ENCODE results near the gene RAB44. TPM values are rescaled to one million over a fixed set of nuclear protein-coding genes. Genes with fewer than 3 reads are reported as not detected.

RAB44 gene
- total RNA-seq, 1 experiment from 2014 or later, result not detected

GRCh38 chr6:36703081-36703606 lies 5.5 kb downstream of the RAB44 start:
- Histone ChIP-seq H3K18ac (ENCODE audit: insufficient read length, low read depth, low read length) (no peak overlapping the region), H3K9me3 (ENCODE audit: control insufficient read depth, low read depth, low read length) (no peaks in the 10 kb centered on the region), H3K23me2 (ENCODE audit: insufficient read length, low read depth, low read length, poor library complexity, severe bottlenecking) (no peaks in the 10 kb centered on the region), H3K23ac (ENCODE audit: insufficient read length, low read depth, low read length) (no peak overlapping the region), H3K14ac (ENCODE audit: insufficient read depth, low read length) (no peak overlapping the region), H2AK5ac (ENCODE audit: insufficient read length, low read length) (no peak overlapping the region), H3K4me2 (ENCODE audit: insufficient read depth, insufficient read length, low read length) (no peak overlapping the region), H3K4ac (ENCODE audit: low read depth, low read length) (no peak overlapping the region), H3K4me1 (ENCODE audit: insufficient read depth, low read length) (no peaks in the 10 kb centered on the region), H4K20me1 (ENCODE audit: control insufficient read depth, insufficient read depth, insufficient read length) (no peaks in the 10 kb centered on the region), H3K27me3 (ENCODE audit: insufficient read depth, low read length) (no peaks in the 10 kb centered on the region), H4K5ac (ENCODE audit: insufficient read length, low read depth, low read length) (no peak overlapping the region), H2AFZ (ENCODE audit: low read length) (no peak overlapping the region), H2BK120ac (ENCODE audit: low read depth, low read length, poor library complexity, severe bottlenecking) (no peak overlapping the region), H4K91ac (ENCODE audit: insufficient read length, low read depth, low read length) (no peak overlapping the region), H2BK20ac (ENCODE audit: low read depth, low read length, poor library complexity, severe bottlenecking) (no peak overlapping the region), H3K79me2 (ENCODE audit: insufficient read depth, low read length) (no peaks in the 10 kb centered on the region), H4K8ac (replicated peaks; ENCODE audit: insufficient read length, low read depth, low read length) (no peak overlapping the region), H3K79me1 (ENCODE audit: insufficient read depth, low read depth, low read length, poor library complexity, severe bottlenecking) (no peaks in the 10 kb centered on the region), H3K56ac (ENCODE audit: insufficient read length, low read depth, low read length) (no peak overlapping the region), H2BK15ac (ENCODE audit: low read depth, low read length) (no peak overlapping the region), H3T11ph (ENCODE audit: low read length) (no peak overlapping the region), H3K9ac (ENCODE audit: extremely low read depth, insufficient read length, low read length) (no peak overlapping the region), H3K27ac (ENCODE audit: insufficient read length, low read depth, low read length) (no peak overlapping the region), H2BK5ac (ENCODE audit: insufficient read length, low read length) (no peak overlapping the region), H2BK12ac (ENCODE audit: insufficient read length, low read depth, low read length) (no peak overlapping the region)
- no peak overlapping the region for H3K4me3 Mint-ChIP-seq
- H3K4me1 Mint-ChIP-seq, result no peaks in the 10 kb centered on the region
- WGBS (ENCODE audit: extremely low coverage, insufficient read length, low lambda C conversion rate), result no CpG with 5 or more reads among the region's 5 CpGs
- no peak for TF ChIP-seq CTCF (conservative IDR thresholded peaks at IDR 0.05)
- no peak overlapping the region for H3K27ac Mint-ChIP-seq
- H3K27me3 Mint-ChIP-seq (ENCODE audit: low read depth), result no peaks in the 10 kb centered on the region; the same call in 1 of the 2 replicates
- H3K36me3 Mint-ChIP-seq (ENCODE audit: insufficient read depth in 1 of 3, low read depth in 3 of 3), result no peaks in the 10 kb centered on the region
- DNase-seq, result no peak
- no peaks in the 10 kb centered on the region for H3K9me3 Mint-ChIP-seq
